IMR-90 (cell line): ENCODE results near the gene WNT10A.

Experiments
- BHLHE40 ChIP-seq: fragments of 150-350 bp; IDR thresholded peaks from 2 replicates; pipeline ENCODE4 v1.6.1; 2016; ENCODE audit warnings: mild to moderate bottlenecking, low read depth, low read length
- CEBPB ChIP-seq: IDR thresholded peaks from 2 replicates; pipeline ENCODE4 v1.6.1; 2012; ENCODE audit warnings: low read depth, low read length, improper control_type of control experiment
- CHD1 ChIP-seq: IDR thresholded peaks from 2 replicates; pipeline ENCODE4 v1.6.1; 2012; ENCODE audit warnings: low read depth, low read length, improper control_type of control experiment
- MAZ ChIP-seq: IDR thresholded peaks from 2 replicates; pipeline ENCODE4 v1.6.1; 2012; ENCODE audit warnings: low read depth, mild to moderate bottlenecking, low read length, improper control_type of control experiment, moderate library complexity, borderline replicate concordance
- MXI1 ChIP-seq: IDR thresholded peaks from 2 replicates; pipeline ENCODE4 v1.6.1; 2012; ENCODE audit warnings: low read depth, mild to moderate bottlenecking, low read length, moderate library complexity, borderline replicate concordance
- NFE2L2 ChIP-seq: fragments of 150-350 bp; IDR thresholded peaks from 2 replicates; pipeline ENCODE4 v1.6.1; 2016; ENCODE audit warnings: low read depth, mild to moderate bottlenecking, low read length
- POLR2A ChIP-seq: IDR thresholded peaks from 2 replicates; pipeline ENCODE4 v1.6.1; 2012; ENCODE audit warnings: mild to moderate bottlenecking, low read depth, low read length
- RAD21 ChIP-seq: IDR thresholded peaks from 2 replicates; pipeline ENCODE4 v1.6.1; 2012; ENCODE audit warnings: low read length, improper control_type of control experiment
- SMC3 ChIP-seq: fragments of 150-350 bp; IDR thresholded peaks from 2 replicates; pipeline ENCODE4 v1.6.1; 2016; ENCODE audit warnings: low read depth, mild to moderate bottlenecking, antibody characterized with exemption, low read length, moderate library complexity
- TF ChIP-seq, protein P1 (sequence below): conservative IDR thresholded peaks from 2 replicates; pipeline ENCODE4 v1.5.1; 2012; ENCODE audit warnings: mild to moderate bottlenecking, low read depth, low read length, improper control_type of control experiment
- TF ChIP-seq, protein P2 (sequence below): fragments of 150-350 bp; IDR thresholded peaks from 2 replicates; pipeline ENCODE4 v1.6.1; 2016; ENCODE audit warnings: low read depth, mild to moderate bottlenecking, low read length, moderate library complexity, borderline replicate concordance
- TF ChIP-seq, protein P3 (sequence below): fragments of 150-350 bp; IDR thresholded peaks from 2 replicates; pipeline ENCODE4 v1.6.1; 2017; ENCODE audit warnings: mild to moderate bottlenecking, antibody characterized with exemption, low read length, low read depth

DNA sequence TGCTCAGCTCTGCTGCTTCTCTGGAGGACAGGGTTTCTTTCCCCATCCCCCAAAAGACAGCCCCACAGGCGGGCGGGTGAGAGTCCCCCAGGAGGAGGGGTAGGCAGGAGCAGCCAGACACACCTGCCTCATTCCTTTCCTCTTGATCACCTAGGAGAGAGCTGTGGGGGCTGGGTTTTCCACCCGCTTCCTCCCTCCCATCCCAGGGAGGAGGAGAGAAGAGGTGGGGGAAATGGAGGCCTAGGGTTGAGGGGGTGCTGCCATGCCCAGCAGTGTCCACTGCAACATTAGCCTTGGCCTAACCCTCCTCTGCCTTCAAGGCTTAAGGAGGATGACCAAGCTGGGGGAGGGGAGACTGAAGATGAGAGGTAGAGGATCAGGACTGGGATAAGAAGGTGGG is 14.7 kb downstream of the WNT10A start:
- TF ChIP-seq POLR2A (no peak), SMC3 (no peak), NFE2L2 (no peak), RAD21 (no peak), MAZ (no peak), CHD1 (no peak), CEBPB (no peak), MXI1 (no peak), BHLHE40 (no peak)
- TF ChIP-seq, protein P1, sequence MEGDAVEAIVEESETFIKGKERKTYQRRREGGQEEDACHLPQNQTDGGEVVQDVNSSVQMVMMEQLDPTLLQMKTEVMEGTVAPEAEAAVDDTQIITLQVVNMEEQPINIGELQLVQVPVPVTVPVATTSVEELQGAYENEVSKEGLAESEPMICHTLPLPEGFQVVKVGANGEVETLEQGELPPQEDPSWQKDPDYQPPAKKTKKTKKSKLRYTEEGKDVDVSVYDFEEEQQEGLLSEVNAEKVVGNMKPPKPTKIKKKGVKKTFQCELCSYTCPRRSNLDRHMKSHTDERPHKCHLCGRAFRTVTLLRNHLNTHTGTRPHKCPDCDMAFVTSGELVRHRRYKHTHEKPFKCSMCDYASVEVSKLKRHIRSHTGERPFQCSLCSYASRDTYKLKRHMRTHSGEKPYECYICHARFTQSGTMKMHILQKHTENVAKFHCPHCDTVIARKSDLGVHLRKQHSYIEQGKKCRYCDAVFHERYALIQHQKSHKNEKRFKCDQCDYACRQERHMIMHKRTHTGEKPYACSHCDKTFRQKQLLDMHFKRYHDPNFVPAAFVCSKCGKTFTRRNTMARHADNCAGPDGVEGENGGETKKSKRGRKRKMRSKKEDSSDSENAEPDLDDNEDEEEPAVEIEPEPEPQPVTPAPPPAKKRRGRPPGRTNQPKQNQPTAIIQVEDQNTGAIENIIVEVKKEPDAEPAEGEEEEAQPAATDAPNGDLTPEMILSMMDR: no peak
- TF ChIP-seq, protein P2, sequence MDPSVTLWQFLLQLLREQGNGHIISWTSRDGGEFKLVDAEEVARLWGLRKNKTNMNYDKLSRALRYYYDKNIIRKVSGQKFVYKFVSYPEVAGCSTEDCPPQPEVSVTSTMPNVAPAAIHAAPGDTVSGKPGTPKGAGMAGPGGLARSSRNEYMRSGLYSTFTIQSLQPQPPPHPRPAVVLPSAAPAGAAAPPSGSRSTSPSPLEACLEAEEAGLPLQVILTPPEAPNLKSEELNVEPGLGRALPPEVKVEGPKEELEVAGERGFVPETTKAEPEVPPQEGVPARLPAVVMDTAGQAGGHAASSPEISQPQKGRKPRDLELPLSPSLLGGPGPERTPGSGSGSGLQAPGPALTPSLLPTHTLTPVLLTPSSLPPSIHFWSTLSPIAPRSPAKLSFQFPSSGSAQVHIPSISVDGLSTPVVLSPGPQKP: no peak
- TF ChIP-seq, protein P3, sequence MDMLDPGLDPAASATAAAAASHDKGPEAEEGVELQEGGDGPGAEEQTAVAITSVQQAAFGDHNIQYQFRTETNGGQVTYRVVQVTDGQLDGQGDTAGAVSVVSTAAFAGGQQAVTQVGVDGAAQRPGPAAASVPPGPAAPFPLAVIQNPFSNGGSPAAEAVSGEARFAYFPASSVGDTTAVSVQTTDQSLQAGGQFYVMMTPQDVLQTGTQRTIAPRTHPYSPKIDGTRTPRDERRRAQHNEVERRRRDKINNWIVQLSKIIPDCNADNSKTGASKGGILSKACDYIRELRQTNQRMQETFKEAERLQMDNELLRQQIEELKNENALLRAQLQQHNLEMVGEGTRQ: no peak
